A172 (cell line): ENCODE results near the gene ZNF598. TPM values are rescaled to one million over a fixed set of nuclear protein-coding genes. Genes with fewer than 3 reads are reported as not detected.

Experiments
- DNase-seq: peaks from one replicate; pipeline ENCODE4 v3.0.0-alpha.2; 2015; ENCODE audit warnings: low spot score
- total RNA-seq: library from RNA; depleted of rRNA; stranded (reverse); fragments of >200 nt; shearing (Covaris generic); gene quantifications from 2 replicates; pipeline ENCODE4 v1.2.3, GENCODE V29; 2014; rRNA removed

The ZNF598 gene
- total RNA-seq = 23.5 and 26.9 TPM in 2 replicates

- peak; percentile 61 for DNase-seq
Measured at GRCh38 chr16:2009791-2010510, at the start of gene ZNF598. TSS of gene ZNF598 (minus strand) at chr16:2009821.

DNA sequence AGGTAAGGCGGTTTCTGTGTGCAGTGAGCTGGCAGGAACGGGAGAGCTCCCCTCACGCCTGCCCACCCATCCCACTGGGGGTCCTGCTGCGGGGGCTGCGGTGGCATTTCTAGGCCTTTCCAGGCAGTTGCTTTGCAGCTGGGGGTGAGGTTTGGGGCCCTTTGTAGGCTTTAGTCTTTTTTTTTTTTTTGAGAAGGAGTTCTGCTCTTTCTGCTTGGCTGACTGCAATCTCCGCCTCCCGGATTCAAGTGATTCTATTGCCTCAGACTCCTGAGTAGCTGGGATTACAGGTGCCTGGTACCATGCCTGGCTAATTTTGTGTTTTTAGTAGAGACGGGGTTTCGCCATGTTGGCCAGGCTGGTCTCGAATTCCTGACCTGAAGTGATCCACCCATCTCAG, 49.3 kb upstream of the ZNF598 start:
- no peak for DNase-seq

GRCh38 chr16:2058420-2058819, 48.8 kb upstream of the ZNF598 start:
- DNase-seq = no peak

DNA sequence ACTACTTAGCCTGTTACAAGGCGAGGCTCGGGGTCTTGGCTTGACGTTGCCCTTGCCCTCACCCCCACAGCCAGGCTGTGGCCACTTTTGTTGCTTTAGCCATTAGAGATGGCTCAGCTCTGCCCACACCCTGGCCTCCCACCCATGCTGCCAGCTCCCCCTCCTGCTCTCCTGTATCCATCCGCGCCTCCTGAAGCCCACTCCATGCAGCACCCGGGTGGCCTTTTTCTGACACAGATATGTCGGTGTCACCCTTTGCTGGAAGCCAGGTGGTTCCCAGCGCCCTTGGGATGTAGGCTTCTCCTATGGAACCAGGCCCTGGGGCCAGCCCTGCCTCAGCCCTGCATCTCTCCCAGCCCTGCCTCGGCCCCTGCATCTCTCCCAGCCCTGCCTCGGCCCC, 47.8 kb upstream of the ZNF598 start:
- DNase-seq = no peak

GRCh38 chr16:2056681-2057407, 47.2 kb upstream of the ZNF598 start:
- DNase-seq = no peak

GRCh38 chr16:2056077-2056476, 46.5 kb upstream of the ZNF598 start:
- no peak for DNase-seq

DNA sequence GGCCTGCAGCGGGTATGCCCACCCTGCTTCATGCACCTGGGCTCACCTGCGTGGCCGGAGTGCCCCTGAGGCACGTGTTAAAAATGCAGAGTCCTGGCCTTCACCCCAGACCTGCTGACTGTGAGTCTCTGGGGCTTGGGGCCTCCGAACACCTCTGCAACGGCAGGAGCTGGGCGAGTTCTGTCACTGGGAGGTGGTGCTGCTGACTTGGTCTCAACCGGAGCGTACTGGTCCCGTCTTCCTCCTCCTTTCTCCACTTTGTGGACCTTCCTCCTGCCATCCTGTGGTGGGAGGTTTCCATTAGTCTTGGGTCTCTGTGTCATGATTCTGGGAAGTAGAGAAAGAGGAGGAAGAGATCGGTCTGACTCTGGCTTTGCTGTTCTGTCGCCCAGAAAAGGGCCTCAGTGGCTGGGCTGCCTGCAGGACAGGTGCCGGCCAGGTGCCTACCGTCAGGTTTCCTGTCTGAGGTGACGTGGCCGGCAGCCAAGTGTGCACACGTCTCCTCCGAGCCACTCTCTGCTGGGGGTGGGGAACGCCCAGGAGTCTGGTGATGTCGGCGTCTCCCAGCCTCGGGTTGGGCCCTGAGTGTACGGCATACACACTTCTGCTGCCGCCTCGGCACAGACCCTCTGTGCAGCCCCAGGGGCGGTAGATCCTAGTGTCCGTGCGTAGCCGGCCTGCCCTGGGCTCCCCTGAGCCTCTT, 45.1 kb upstream of the ZNF598 start:
- no peak for DNase-seq

GRCh38 chr16:2053897-2054296, 44.3 kb upstream of the ZNF598 start:
- no peak for DNase-seq

GRCh38 chr16:2053211-2053610, 43.6 kb upstream of the ZNF598 start:
- no peak for DNase-seq

GRCh38 chr16:2048116-2048543, 38.5 kb upstream of the ZNF598 start:
- DNase-seq = no peak

DNA sequence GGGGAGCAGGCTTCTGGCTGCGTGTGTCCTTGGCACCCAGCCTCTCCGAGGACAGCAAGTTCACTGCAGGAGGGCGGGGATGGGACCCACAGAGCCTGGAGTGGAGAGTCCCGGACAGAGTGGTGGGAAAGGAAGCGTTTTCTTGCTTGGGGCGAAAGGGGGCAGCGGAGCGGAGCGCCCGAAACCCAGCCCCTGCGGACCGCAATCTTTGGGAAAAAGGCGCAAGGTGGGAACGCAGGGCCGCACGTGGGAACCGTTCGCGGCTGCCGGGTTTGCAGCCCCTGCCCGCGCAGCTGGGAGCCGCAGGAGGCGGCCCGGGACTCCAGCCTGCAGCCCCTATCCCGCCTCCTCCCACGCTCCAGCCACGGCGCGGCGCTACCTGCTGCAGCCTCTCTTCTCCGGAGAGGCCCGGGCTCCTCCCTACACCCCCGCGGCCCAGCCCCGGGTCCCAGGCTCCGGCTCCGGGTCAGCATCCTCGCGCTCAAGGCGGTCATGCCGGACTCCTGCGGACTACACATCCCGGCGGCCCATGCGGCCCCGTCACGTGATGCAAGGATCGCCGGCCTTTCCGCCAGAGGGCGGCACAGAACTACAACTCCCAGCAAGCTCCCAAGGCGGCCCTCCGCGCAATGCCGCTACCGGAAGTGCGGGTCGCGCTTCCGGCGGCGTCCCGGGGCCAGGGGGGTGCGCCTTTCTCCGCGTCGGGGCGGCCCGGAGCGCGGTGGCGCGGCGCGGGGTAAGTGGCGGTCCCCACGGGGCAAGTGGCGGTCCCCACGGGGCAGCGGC, 37.9 kb upstream of the ZNF598 start, which contains the start of the genes NTHL1 and TSC2:
TSS of gene NTHL1 (minus strand) at position 505 of the 786 bp plus-strand sequence. CDS start at position 494, 11 bp downstream.
TSS of gene TSC2 (plus strand) at position 656 of the 786 bp plus-strand sequence. CDS start 631 bp downstream, outside the sequence.
- DNase-seq = peak; percentile 93

DNA sequence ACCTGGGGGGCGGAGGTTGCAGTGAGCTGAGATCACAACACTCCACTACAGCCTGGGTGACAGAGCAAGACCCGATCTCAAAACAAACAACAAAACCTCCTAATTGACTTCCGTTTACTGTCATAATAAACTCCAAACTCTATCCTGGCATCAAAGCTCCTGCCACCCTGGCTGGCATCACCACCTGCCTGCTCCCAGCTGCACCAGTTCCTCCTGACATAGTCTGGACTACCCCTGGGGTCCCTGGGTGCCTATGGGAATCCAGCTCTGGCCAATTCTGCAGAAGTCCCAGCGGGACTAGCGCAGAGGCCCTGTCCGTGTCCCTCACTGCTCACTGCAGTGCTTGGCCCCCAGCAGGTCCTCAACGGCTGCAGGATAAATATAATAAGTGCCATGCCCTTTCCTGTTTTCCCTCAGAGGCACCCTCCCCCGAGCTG, 37.3 kb upstream of the ZNF598 start:
- DNase-seq = no peak

DNA sequence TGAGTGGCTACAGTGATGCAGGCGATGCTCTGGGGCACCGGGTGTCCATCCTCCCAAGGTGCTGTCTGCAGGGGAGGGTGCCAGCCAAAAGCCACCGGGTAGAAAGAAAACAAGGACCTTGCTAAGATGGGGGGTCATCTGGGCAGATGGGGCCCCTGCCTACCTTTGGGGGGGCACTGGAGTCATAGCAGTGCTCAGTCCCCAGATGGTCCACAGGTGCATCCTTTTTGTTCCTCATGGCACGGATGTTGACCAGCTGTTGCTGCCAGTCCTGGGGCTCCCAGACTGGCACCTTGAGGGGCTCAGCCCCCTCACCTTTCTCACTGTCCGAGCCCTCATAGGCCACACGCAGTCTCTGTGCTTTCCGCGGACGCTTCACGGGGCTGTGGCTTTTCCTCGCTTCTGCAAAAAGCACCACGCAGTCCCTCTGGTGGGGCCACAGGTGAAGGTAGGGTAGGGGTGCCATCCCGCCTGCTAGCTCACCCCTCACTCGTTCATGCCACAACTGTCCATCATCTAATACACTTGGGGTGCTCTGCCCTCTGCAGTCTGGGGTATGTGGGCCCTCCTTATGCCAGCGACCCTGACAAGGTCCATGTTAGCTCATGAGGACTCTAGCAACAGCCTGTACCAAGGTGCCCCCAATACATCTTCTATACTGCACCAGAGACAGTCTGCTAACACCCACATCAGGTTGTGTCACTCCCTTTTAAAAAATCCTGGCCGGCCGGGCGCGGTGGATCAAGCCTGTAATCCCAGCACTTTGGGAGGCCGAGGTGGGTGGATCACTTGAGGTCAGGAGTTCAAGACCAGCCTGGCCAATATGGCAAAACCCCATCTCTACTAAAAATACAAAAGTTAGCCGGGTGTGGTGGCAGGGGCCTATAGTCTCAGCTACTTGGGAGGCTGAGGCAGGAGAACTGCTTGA, 36.6 kb upstream of the ZNF598 start:
- no peak for DNase-seq

DNA sequence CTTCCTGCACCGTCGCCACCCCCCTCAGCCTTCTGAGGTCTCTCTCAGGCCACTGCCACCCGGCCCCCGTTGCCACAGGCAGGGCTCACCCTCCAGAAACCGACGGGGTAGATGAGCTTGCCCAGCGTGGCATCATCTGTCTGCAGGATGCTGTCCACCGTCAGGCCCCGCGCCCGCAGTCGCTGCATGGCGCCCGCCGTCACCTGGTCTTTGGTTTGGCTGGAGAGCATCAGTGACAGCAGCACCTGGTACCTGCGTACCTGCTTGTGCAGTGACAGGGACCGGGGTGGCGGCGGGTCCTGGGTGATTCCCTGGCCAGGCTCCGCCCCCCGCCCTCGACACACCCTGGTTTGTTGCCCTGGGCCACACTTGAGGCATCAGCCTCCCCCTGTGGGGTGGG, 34.9 kb upstream of the ZNF598 start:
- no peak for DNase-seq

DNA sequence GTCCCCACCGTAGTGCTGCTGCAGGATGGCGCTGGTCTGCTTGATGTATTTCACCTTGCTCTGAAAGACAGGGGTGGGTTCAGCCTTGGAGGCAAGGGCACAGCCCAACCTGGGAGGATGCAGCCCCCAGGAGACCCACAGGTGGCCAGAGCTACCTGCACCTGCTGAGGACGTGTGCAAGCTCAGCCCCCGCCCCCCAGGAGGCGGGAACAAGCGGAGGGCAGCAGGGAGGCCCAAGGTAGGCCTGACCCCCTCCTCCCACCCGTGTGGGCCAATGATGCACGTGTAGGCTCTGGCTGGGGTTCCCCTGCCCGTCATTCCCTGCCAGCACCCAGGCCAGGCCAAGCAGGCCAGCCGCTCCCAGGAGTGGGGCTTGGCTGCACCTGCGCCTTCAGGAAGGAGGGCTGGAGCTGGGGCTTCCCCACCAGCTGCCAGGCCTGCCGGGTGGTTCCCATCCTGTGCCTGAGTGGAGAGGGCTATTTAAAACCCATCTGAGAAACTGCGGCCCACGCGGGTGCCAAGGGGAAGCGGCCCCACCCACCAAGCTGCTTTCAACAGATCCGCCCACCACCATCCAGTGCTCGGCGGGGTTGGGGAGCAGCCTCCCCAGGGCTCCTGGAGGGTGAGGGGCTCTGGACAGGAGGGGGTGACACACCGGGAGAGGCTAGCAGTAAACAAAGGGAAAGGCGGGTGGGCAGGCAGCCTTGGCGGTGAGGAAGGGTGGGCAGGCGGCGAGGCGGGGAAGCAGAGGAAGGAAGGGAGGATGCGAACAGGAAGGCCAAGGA, 34.2 kb upstream of the ZNF598 start:
- DNase-seq = peak; percentile 70

DNA sequence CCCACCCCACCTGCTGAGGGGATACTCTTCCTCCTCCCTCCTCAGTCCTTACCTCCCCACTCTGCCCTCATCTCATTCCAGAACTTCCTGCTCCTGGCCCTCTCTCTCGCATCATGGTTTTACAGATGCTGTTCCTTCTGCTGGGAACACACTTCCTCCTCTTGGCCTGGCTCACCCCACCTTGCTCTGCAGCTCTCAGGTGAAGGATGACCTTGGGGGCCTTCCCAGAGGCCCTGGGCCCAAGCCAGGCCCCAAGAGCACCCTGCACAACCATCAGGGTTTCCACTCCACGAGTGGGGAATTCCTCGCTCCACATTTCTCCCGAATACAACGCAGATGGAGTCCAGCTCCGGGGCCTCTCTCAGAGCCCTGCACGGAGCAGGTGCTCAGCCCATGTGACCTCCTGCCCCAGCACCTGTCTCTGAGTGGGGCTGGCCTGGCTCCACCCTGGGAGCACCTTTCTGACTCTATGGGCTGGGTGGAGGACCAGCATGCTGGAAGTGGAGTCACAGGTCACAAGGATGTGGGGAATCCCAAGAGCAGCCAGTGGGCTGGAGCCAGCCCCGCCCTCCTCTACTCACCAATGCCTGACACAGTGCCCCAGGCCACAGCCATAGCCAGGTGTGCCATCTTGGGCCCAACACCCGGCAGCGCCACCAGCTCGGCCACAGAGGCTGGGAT, 33.5 kb upstream of the ZNF598 start:
- peak; percentile 67 for DNase-seq

- DNase-seq = no peak
Measured at GRCh38 chr16:2042171-2042985, 32.8 kb upstream of the ZNF598 start.
